Measurements from ENCODE around the gene OPN1SW.

Gene OPN1SW

GRCh38 chr7:128731184-128731583, 44.4 kb downstream of the OPN1SW start:
- TF ChIP-seq, protein P1, sequence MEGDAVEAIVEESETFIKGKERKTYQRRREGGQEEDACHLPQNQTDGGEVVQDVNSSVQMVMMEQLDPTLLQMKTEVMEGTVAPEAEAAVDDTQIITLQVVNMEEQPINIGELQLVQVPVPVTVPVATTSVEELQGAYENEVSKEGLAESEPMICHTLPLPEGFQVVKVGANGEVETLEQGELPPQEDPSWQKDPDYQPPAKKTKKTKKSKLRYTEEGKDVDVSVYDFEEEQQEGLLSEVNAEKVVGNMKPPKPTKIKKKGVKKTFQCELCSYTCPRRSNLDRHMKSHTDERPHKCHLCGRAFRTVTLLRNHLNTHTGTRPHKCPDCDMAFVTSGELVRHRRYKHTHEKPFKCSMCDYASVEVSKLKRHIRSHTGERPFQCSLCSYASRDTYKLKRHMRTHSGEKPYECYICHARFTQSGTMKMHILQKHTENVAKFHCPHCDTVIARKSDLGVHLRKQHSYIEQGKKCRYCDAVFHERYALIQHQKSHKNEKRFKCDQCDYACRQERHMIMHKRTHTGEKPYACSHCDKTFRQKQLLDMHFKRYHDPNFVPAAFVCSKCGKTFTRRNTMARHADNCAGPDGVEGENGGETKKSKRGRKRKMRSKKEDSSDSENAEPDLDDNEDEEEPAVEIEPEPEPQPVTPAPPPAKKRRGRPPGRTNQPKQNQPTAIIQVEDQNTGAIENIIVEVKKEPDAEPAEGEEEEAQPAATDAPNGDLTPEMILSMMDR (IDR thresholded peaks at IDR 0.05; ENCODE audit: insufficient read depth, low read length, missing control alignments), result no peak
- ChIA-PET CTCF (interaction anchor here (0.9 to 1.2 kb wide), 3 partner anchors 12 to 59 kb away, joined by 3 to 4 read pairs (median 4); partner anchors contain the start of gene GARIN1A), POLR2A (interaction anchor here (1.0 kb wide), 1 partner anchor 9 kb away, joined by 3 read pairs; no protein-coding TSS in a partner anchor)
- DNase-seq (ENCODE audit: low read depth, low spot score), result no peak
- no peak overlapping the region for H3K4me3 ChIP-seq (ENCODE audit: low read depth, low read length)

DNA sequence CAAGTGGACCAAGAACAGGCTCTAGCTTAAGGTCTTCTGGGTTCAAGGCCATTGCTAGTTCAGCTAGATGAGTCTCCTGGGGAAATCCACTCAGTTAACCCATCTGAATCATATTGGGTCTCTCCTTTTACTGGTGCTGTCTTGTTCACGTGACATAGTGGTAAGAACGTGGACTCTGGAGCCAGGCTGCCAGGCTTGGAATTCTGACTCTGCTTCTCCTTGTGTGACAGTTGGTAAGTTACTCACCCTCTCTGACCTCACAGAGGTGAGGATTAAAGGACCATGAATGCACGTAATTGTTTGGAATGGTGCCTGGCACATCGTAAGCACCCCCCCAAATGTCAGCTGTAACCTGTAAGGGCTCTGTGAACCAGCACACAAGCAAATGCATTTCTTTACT, 46.1 kb downstream of the OPN1SW start:
- no peak for DNase-seq (ENCODE audit: low read depth, low spot score)
- ChIA-PET POLR2A (interaction anchor here (1.3 kb wide), 1 partner anchor 9 kb away, joined by 9 read pairs; the partner anchor contains the start of gene CALU), CTCF (interaction anchor here (1.0 kb wide), 1 partner anchor 9 kb away, joined by 7 read pairs; the partner anchor contains the start of gene CALU)
- TF ChIP-seq, protein P1 (IDR thresholded peaks at IDR 0.05; ENCODE audit: insufficient read depth, low read length, missing control alignments), result no peak
- H3K4me3 ChIP-seq (ENCODE audit: low read depth, low read length), result no peak overlapping the region

GRCh38 chr7:128728598-128728997, 47.0 kb downstream of the OPN1SW start:
- ChIA-PET CTCF (interaction anchor here (1.0 kb wide), 1 partner anchor 10 kb away, joined by 7 read pairs; the partner anchor contains the start of gene CALU), POLR2A (interaction anchor here (1.1 to 1.3 kb wide), 2 partner anchors 10 to 104 kb away, joined by 4 to 9 read pairs; partner anchors contain the start of gene CALU)
- peak; percentile 58 for DNase-seq (ENCODE audit: low read depth, low spot score)
- H3K4me3 ChIP-seq (ENCODE audit: low read depth, low read length), result no peak overlapping the region
- TF ChIP-seq, protein P1 (IDR thresholded peaks at IDR 0.05; ENCODE audit: insufficient read depth, low read length, missing control alignments), result no peak

GRCh38 chr7:128727239-128727638, 48.4 kb downstream of the OPN1SW start:
- TF ChIP-seq, protein P1 (IDR thresholded peaks at IDR 0.05; ENCODE audit: insufficient read depth, low read length, missing control alignments), result no peak

DNA sequence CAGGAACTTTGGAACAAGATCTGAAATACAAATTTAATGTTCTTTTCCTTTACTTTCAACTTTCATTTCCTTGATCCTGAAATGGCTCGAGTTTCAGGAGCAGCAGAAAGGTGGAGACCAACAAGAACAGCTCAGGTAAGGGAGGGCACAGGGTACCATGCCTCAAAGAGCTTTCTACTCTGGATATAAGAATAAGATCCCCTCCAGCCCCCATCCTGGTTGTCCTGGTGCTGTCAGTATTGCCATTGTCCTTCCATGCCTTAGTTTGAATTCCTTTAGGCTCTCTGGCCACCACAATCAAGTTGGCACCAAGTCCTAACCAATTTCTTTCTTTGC, 48.9 kb downstream of the OPN1SW start:
- H3K4me3 ChIP-seq (ENCODE audit: low read depth, low read length), result no peak overlapping the region
- ChIA-PET POLR2A (interaction anchor here (1.1 kb wide), 1 partner anchor 12 kb away, joined by 4 read pairs; the partner anchor contains the start of gene CALU), CTCF (interaction anchor here (1.0 to 2.5 kb wide), 2 partner anchors 9 to 18 kb away, joined by 3 to 7 read pairs; no protein-coding TSS in a partner anchor)
- no peak for DNase-seq (ENCODE audit: low read depth, low spot score)
- TF ChIP-seq, protein P1 (IDR thresholded peaks at IDR 0.05; ENCODE audit: insufficient read depth, low read length, missing control alignments), result no peak

More at GRCh38 chr7:128727239-128727638, 48.4 kb downstream of the OPN1SW start:
- no peak for DNase-seq (ENCODE audit: low read depth, low spot score)
- no peak overlapping the region for H3K4me3 ChIP-seq (ENCODE audit: low read depth, low read length)
- POLR2A ChIA-PET, result no interaction called here
- CTCF ChIA-PET, result interaction anchor here (2.5 kb wide), 1 partner anchor 19 kb away, joined by 7 read pairs; no protein-coding TSS in a partner anchor

GRCh38 chr7:128726059-128726736, 49.4 kb downstream of the OPN1SW start:
- CTCF ChIA-PET, result interaction anchor here (1.0 to 2.5 kb wide), 4 partner anchors 10 to 28 kb away, joined by 3 to 7 read pairs (median 3); no protein-coding TSS in a partner anchor
- POLR2A ChIA-PET, result interaction anchor here (1.1 kb wide), 1 partner anchor 13 kb away, joined by 4 read pairs; the partner anchor contains the start of gene CALU
- DNase-seq (ENCODE audit: low read depth, low spot score), result no peak
- TF ChIP-seq, protein P1 (IDR thresholded peaks at IDR 0.05; ENCODE audit: insufficient read depth, low read length, missing control alignments), result no peak
- H3K4me3 ChIP-seq (ENCODE audit: low read depth, low read length), result no peak overlapping the region

Data from AG04449 (cell line).